Measurements from ENCODE around the gene PLEKHH3.

The PLEKHH3 gene

DNA sequence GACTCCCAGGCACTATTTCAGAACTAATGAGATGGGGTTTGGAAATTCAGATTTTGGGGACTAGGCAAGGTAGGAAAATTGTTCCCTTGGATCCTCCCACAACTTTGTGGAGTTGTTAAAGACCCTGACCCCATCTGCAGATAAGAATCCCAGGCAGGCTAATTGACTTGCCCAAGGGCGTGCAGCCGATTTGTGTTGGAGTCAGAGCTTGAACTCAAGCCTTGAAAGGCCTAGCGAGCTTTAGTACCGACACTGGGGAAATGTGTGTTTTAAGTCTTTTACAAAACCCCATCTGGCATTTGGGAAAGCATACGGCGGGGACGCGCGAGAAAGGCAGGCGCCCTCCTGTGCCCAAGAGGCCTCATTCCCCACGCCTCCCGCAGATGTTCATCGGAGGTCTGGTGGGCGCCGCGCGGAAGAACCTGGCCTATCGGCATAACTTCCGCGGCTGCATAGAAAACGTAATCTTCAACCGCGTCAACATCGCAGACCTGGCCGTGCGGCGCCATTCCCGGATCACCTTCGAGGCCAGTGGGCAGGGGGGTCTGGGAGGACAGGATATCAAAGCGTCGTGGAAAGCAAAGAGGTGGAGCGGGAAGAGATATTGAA is 9.8 kb upstream of the PLEKHH3 start:
- no peak for DNase-seq (ENCODE audit: low read depth, low spot score)

DNA sequence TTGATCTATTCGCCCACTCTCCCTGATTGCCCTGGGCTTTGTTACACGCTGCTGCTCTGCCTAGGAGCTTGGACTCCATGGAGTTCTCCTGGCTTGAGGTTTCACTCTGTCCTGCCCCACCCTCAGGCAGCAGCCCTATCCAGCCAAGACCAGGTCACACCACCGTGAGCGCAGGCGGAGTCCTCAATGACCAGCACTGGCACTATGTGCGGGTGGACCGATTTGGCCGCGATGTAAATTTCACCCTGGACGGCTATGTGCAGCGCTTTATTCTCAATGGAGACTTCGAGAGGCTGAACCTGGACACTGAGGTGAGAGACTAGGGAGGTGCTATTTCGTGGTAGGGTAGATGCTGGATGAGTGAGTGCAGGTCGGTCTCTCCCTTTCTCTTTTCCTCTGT is 9.0 kb upstream of the PLEKHH3 start:
- DNase-seq (ENCODE audit: low read depth, low spot score) = no peak

DNA sequence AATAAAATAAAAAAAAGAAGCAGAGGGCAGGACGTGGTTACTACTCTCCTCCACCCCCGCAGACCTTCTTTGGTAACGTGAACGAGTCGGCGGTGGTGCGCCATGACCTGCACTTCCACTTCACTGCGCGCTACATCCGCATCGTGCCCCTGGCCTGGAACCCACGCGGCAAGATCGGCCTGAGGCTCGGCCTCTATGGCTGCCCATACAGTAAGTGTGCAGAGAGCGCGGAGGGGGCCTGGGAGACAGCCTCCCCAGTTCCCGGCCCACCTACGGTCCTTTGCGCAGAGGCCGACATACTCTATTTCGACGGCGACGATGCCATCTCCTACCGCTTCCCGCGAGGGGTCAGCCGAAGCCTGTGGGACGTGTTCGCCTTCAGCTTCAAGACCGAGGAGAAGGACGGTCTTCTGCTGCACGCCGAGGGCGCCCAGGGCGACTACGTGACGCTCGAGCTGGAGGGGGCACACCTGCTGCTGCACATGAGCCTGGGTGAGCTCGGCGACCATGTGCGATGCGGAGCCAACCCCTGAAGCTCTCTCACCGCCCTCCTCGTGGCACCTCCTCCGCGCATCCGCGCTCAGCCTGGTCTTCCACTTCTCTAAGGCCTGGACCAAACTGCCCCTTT is 8.2 kb upstream of the PLEKHH3 start:
- DNase-seq (ENCODE audit: low read depth, low spot score) = no peak

DNA sequence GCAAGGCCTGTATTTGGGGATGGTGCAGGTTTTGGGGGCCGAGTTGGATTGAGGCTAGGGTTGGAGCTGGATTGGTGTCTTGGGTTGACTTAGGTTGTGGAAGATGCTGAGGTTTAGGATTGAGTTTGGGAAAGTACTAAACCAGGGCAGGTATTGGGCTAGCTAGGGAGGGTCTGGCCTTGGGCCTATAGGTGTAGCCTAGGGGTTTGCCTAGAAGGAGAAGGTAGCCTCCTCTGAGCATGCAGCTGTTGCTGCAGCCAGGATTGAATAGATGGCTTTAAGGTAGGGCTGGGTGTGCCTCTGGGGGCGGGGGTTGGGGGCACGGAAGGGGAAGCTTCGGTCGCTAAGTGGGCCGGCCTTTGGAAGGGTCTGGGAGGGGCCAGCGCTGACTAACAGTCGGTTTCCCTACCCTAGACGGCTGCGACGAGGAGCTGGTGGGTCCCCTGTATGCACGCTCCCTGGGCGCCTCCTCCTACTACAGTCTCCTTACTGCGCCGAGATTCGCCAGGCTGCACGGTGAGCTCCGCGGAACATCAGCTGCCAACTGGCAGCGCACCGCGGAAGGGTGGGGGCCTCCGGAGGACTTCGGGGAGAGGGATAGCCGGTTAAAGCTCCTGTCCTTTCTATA is 6.7 kb upstream of the PLEKHH3 start:
- no peak for DNase-seq (ENCODE audit: low read depth, low spot score)

DNA sequence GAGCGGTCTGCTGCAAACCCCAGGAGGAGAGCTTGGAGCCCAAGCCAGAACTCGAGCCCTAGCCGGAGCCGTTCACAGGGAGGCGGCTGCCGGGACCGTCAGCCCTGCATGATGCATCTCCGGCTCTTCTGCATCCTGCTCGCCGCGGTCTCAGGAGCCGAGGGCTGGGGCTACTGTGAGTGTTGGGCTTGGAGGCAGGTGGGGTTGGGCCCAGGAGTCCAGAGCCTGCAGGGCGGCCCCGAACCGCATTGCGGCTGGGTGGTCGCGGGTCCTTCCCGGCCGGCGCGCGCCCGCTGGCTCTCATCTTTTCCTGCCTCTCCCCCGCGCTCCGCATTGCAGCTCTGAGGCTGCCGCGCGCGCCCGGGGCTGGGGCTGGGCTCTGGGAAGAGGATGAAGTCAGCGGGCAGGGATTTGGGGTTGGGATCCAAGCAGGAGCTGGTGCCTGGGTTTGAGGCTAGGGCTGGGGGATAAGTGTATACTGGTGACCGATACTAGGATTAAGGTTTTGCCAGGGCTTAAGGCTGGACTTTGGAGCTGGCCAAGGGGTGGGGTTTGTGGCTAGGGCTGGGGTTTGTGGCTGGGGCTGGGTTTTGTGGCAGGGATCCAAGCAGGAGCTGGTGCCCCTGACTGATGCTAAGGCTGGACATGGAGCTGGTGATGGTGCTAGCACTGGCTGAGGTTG is 6.1 kb upstream of the PLEKHH3 start:
- DNase-seq (ENCODE audit: low read depth, low spot score) = no peak

DNA sequence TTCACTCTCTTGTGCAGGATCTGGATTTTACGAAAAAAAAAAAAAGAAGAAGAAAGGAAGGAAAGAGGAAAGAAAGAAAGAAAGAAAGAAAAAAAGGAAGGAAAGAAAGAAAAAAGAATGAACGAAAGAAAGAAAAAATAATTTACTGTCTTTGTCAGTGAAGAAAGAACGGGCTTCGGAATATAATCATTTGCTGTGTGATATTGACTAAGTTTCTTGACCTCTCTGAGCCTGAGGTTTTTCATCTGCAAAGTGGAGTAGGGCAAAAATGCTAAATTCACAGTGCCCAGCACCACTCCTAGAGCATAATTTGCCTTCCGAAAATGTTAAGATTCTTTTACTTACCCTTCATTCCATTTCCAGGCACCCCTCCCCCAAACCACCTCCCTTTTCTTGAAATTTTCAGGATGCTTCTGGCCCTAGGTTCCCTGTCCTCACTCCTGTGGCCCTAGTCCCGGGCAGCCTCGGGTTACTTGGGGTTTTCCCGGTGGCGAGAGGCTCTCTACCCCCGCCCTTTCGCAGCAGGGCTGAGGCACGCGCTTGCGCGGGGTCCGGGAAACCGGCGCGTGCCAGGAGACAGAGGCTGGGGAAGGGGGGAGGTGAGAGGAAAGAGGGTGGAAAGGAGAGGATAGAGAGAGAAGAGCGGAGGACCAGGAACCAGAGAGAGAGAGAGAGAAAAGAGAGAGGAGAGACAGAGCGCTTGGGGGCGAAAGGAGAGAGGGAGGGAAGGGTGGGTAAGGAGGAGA is 5.4 kb upstream of the PLEKHH3 start, which contains the start of gene CNTNAP1:
Gene CNTNAP1 (plus strand): TSS at position 556 of the 746 bp plus-strand sequence. CDS start 299 bp downstream, outside the sequence.
- DNase-seq (ENCODE audit: low read depth, low spot score) = no peak

DNA sequence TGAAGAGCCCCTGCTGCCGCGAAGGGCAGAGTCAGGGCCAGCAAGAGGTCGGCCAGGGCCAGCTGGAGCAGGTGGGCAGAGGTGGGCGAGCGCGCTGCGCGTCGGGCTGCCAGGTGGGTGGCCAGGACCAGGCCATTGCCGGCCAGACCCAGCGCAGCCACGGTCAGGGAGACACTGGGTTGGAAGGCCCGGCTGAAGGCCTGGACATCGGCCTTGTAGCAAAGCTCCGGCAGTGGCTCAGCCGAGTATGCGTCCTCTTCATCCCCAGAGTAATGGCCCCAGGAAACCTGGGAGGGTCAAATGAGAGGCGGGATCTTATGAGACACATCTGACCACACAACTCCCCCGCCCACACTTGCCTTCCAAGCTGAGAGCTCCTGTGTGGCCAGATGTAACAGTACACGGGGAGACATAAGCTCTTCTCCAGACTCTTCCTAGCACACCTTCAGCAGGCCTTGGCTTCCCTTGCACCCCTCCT is 3.6 kb upstream of the PLEKHH3 start:
- DNase-seq (ENCODE audit: low read depth, low spot score) = no peak

DNA sequence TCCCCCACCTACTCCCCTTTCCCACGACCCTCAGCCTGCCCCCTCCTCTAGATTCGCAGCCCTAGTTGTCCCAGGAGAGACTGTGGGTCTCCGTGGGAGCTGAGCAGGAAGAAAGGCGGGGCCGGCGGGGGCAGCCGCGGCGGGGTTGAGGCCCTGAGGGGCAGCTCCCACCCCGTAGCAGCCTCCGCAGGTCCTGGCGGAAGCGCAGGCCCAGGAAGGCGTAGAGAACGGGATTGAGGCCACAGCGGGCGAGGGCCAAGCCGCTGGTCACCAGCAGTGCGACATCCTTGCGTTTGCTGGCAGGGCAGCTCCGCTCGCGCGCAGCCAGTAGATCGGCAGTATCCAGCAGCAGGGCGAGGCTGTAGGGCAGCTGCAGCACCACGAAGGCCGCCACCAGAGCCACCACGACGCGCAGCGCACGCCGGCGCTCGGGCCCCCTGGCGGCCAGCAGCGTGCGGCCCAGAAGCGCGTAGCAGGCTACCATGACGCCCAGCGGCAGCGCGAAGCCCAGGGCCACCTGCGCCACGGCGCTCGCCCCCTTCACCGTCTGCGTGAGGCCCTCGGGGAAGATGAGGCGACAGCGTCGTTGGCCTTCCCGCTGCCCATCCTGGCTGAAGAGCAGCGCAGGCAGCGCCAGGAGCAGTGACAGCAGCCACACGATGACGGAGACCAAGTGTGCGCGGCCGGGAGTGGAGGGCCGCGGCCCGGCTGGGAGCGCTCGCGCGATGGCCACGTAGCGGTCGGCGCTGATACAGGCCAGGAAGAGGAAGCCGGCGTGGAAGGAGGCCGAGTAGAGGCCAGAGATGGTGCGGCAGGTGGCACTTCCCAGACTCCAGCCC is 2.9 kb upstream of the PLEKHH3 start:
- DNase-seq (ENCODE audit: low read depth, low spot score) = no peak

DNA sequence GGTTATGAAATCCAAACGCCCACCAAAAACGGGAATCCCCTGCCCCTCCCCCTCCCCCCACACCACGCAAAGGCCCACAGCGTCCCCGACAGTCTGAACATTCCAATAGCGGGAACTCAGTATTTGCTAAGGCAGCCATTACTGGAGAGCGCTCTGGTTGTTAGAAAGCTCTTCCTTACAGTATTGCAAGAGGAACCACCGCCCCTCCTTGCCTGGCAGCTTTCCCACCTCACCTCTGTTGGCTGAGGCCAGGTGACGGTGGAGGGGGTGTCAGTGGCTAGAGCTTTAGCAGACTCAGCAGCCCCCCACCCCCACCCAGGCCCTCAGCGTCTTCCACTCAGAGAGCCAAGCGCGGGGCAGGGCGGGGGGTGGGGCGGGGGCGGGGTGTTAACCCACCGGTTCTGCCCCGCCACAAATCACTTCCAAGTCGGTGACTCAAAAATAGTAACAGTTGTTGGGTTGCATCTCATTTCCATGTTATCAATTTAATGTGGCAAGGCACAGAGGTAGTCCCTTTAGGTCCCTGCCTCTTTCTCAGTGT is 2.2 kb upstream of the PLEKHH3 start:
- DNase-seq (ENCODE audit: low read depth, low spot score) = no peak

DNA sequence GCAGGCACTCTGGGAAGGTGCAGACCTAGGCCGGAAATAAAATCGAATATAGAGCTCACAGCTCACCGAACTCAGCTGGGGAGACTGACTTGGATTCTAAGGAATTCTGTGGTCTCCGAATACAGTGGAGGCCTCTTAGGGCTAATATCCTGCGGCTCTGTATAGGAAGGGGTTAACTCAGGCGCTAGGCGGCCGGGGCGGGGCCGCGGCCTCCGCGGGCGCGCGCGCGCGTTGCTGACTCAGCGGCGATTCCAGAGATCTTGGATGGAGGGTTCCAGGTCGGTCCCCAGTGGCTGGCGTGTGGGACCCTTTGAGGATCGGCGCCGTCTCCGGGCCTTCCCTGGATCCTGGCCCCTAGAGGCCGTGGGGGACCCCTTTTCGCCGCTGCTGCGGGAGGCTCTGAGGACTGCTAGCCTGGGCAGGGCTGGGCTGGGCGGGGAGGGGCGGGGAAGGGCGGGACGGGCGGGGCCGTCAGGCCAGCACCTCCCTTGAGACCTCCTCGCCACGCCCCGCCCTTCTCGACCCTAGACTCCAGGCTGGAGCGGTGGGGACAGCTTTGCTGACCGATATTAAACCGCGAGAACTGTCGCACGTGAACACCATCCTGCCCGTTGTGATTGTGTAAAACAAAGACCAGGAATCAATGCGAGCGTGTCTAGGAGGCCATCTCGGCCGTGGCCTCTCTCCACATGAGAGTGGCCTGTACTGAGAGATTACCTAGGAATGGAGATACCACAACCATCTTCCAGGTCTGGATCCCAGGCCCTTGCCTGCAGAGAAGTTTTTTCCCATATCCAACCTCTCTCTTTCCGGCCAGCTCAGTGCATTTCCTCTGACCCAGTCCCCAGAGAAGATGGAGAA is 1.4 kb upstream of the PLEKHH3 start:
- DNase-seq (ENCODE audit: low read depth, low spot score) = no peak

DNA sequence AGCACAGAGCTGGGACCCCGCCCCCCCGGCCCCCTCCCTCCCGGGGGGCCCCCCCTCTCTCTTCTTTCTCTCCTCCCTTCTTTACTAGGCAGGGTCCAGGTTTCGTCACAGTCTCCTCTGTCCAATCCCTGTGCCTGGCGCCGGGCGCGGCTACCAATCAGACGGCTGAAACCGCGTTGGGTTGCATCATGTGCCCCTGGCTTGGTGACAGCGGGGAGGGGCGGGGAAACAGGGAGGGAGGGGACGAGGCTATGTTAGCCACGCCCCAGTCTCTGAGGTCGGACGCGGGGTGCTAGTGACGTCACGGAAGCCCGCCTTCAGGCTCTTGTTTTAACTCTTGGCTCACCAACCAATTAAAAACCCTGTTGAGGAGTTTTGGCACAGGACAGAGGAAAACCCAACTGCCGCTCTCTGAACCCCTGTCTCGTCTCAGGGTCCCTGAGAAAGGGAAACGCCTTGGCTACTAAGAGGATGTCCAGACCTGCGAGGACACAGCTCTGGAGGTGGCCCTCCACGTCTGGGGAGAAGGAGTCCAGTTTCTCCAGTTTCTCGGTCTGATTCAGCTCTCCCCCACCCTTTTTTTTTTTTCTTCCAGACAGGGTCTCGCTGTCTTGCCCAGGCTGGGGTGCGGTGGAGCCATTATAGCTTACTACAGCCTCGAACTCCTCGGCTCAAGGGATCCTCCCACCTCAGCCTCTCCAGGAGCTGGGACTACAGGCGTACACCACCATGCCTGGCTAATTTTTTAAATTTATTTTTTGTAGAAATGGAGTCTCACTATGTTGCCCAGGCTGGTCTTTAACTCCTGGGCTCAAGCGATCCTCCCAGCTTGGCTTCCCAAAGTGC is 441 bp upstream of the PLEKHH3 start:
- peak; percentile 99 for DNase-seq (ENCODE audit: low read depth, low spot score)

DNA sequence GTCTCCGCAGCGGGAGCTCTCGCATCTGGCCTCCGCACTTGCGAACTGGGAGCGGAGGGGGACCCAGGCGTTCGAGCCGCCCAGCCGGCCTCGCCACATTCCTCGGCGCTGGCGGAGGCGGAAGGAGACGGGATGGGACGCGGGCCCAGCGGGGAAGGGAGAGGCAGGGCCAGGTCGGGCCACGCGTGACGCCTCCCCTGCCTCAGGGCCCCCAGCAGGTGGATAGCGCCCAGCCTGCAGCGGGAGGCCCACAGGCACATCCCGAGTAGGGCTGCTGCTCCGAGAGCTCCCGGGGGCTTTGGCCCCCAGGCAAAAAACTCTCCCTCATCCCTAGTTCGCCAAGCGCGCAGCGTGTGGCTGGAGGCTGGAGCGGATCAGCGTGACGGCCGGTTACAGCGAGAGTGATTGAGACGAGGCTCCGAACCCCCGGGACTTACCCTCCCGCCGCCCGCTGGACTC is 800 bp downstream of the PLEKHH3 start:
- no peak for DNase-seq (ENCODE audit: low read depth, low spot score)

DNA sequence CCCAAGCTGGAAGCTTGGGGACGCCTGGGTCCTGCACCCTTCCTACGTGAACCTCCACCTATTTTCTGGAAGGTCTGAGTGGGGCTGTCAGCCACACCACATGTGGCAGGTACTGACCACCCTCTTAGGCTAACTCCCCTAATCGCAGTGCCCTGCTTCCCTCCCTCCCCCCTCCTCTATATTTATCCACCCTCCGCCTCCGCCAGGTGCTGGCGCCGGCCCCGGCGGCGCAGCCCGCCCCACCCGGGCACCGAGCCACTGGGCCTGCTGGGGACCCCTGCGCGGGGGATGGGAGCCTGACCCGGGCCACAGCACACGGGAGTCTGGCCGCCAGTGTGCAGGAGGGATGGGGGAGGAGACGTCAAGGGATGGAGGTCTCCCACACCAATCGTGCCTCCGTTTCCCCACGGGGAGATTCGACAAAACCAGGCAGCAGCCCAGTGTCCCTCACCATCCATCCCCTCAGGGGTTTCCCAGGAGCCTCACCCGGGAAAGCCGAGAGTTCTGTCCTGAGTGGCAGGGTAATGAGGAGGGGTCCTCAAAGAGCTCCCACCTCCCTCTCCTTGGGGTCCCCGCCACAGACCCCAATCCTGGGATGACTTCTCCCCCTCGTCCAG is 1.3 kb downstream of the PLEKHH3 start:
- DNase-seq (ENCODE audit: low read depth, low spot score) = no peak

DNA sequence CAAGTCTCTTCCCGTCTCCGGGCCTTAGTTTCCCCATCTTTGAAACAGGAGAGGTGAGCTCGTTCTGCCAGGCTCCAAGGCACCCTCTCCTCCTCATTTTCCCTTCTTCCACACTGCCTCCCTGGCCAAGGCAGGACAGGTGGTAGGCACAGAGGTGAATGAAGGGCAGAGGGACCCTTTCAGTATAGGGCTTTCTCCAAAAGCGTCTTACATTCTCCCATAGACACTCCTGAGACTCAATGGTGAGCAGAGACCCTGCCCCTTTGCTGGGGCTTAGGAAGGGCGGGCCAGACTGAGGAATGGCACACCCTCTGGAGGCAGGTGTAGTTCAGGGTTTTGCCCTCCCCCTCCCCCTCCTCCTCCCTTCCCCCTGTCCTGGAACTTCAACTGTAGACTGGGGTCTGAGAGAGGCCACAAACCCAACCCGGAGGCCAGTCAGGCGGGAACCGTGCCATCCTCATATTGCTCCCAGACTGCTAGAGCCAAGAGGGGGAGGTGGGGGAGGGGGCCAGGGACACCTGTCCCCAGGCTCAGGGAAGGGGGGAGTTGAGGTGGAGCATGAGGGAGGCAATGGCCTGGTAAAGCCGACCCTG is 1.9 kb downstream of the PLEKHH3 start:
- no peak for DNase-seq (ENCODE audit: low read depth, low spot score)

DNA sequence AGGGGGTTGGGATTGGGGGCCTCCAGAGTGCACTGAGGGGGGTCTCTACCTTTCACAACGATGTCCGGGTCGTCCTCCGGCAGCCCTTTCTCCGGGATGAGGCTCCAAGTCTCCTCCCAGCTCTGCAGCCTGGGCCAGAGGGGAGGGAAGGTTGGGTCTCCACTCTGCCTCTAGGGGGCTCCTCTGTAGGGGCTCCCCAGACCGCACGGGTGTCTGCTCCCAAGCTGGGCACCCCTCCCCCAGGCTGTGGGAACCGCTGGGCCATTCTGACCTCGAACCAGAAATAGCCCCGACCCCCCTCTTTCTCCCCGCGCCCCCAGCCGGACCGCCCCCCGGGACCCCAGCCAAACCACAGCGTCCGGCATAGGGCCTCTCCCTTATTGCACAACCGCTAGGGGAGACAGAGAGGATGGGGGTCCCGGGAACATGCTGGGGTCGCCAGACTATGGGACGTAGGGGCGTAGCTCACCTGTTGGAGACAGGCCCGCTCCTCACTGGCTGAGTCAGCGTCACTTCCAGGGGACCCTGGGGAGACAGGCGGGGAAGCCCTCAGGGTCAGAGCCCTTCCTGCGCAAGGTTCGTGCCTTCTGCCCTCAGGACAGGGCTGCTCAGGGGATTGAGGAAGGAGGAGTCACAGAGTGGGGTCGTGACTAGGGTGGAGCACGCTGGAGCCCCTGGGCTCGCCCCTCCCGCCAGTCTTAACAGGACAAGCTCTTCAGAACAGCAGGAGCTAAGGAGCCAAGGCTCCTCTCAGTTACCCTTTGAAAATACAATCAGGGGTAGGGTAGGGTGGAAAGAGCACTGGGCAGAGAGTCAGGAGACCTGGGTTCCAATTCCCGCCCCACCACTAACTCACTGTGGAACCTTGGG is 2.7 kb downstream of the PLEKHH3 start:
- DNase-seq (ENCODE audit: low read depth, low spot score) = no peak

DNA sequence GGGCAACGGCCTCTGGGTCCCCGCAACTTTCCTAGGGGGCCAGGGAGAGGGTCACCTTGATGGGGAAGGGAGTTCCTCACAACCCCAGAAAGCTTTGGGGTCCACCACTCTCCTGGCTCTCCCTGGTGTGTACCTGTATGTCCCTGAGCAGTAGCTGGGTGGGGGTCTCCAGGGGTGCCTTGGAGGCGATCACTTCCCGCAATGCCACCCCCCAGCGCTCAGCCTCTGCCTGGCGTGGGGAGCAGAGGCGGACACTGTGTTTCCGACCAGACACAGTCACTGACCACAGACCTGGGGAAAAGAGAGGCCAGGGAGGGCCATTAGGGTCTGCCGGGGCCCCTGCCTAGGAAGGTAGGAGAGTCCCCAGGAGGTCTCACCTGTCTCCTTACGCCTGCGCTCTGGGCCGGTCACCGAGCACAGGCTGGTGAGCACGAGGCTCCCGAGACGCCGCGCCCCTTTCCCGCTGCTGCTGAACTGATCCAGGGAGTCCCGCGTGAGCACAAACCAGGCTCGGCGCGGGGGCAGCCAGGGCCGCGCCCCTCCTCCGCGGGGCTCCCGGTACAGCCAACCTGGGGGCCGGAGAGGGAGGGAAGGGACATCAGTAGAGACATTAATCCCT is 3.4 kb downstream of the PLEKHH3 start:
- no peak for DNase-seq (ENCODE audit: low read depth, low spot score)

Measured in smooth muscle cell of the brain vasculature (primary cell).